ENCODE data around the gene LOXHD1.

DNA sequence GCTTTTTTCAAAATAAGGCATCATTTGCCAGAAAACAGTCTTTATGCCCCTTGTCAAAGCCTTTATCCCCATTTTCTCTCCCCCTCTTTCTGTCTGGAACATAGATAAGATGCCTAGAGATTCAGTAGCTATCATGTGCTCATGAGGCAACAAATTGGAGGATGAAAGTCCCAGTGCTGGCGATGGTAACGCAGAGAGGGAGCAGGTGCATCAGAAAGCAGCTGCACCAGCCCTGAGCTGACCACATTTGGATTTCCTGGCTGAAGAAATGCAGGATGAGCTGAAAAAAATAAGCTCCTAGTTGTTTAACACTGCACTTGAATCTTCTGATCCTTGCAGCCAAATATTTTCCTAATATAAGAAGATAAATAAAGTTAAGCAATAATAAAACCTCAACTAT is 48.0 kb downstream of the LOXHD1 start:
- TF ChIP-seq, protein P1, sequence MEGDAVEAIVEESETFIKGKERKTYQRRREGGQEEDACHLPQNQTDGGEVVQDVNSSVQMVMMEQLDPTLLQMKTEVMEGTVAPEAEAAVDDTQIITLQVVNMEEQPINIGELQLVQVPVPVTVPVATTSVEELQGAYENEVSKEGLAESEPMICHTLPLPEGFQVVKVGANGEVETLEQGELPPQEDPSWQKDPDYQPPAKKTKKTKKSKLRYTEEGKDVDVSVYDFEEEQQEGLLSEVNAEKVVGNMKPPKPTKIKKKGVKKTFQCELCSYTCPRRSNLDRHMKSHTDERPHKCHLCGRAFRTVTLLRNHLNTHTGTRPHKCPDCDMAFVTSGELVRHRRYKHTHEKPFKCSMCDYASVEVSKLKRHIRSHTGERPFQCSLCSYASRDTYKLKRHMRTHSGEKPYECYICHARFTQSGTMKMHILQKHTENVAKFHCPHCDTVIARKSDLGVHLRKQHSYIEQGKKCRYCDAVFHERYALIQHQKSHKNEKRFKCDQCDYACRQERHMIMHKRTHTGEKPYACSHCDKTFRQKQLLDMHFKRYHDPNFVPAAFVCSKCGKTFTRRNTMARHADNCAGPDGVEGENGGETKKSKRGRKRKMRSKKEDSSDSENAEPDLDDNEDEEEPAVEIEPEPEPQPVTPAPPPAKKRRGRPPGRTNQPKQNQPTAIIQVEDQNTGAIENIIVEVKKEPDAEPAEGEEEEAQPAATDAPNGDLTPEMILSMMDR (IDR thresholded peaks at IDR 0.05; ENCODE audit: low read depth, low read length), result no peak
- TF ChIP-seq MYC (IDR thresholded peaks at IDR 0.05; ENCODE audit: low read depth, low read length) (no peak), POLR2A (IDR thresholded peaks at IDR 0.05; ENCODE audit: extremely low read depth, insufficient read length) (no peak)
- TF ChIP-seq, protein P2, sequence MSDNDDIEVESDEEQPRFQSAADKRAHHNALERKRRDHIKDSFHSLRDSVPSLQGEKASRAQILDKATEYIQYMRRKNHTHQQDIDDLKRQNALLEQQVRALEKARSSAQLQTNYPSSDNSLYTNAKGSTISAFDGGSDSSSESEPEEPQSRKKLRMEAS (IDR thresholded peaks at IDR 0.05; ENCODE audit: low read depth, low read length), result no peak
